ENCODE data around the gene OMG.

GRCh38 chr17:31260151-31260550 is 36.9 kb downstream of the OMG start:
- TF ChIP-seq, protein P1, sequence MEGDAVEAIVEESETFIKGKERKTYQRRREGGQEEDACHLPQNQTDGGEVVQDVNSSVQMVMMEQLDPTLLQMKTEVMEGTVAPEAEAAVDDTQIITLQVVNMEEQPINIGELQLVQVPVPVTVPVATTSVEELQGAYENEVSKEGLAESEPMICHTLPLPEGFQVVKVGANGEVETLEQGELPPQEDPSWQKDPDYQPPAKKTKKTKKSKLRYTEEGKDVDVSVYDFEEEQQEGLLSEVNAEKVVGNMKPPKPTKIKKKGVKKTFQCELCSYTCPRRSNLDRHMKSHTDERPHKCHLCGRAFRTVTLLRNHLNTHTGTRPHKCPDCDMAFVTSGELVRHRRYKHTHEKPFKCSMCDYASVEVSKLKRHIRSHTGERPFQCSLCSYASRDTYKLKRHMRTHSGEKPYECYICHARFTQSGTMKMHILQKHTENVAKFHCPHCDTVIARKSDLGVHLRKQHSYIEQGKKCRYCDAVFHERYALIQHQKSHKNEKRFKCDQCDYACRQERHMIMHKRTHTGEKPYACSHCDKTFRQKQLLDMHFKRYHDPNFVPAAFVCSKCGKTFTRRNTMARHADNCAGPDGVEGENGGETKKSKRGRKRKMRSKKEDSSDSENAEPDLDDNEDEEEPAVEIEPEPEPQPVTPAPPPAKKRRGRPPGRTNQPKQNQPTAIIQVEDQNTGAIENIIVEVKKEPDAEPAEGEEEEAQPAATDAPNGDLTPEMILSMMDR (IDR thresholded peaks at IDR 0.05) = no peak
- TF ChIP-seq POLR2A (IDR thresholded peaks at IDR 0.05) = no peak

Measured in esophagus squamous epithelium (tissue), 4 donors.